ENCODE data around the gene MED26. TPM values are rescaled to one million over a fixed set of nuclear protein-coding genes. Genes with fewer than 3 reads are reported as not detected.

MED26 gene
- total RNA-seq, 1 donor, result 7.3 TPM

DNA sequence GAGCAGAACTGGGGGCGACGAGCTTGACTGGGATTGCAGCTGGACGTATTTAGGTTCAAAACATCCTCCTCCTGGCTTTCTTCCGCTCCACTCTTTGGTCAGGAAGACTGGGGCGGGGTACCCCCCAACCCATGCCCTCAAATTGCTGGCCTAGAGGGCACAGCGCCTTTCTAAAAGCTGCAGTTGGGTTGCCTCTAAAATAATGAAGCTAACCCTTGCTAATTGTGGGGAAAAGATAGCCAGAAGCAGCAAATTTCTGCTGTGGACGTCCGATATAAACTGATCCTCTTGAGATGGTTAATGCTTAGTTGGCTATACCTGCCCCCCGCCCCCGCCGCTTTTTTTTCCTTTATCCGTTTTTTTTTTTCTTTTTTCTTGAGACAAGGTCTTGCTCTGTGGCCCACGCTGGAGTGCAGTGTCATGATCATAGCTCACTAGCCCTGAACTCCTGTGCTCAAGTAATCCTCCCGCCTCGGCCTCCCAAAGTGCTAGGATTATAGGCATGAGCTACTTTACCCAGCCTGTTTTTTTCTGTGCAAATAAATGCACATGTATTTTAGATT is 85.0 kb downstream of the MED26 start:
- TF ChIP-seq, protein P1, sequence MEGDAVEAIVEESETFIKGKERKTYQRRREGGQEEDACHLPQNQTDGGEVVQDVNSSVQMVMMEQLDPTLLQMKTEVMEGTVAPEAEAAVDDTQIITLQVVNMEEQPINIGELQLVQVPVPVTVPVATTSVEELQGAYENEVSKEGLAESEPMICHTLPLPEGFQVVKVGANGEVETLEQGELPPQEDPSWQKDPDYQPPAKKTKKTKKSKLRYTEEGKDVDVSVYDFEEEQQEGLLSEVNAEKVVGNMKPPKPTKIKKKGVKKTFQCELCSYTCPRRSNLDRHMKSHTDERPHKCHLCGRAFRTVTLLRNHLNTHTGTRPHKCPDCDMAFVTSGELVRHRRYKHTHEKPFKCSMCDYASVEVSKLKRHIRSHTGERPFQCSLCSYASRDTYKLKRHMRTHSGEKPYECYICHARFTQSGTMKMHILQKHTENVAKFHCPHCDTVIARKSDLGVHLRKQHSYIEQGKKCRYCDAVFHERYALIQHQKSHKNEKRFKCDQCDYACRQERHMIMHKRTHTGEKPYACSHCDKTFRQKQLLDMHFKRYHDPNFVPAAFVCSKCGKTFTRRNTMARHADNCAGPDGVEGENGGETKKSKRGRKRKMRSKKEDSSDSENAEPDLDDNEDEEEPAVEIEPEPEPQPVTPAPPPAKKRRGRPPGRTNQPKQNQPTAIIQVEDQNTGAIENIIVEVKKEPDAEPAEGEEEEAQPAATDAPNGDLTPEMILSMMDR (IDR thresholded peaks at IDR 0.05; ENCODE audit: insufficient read depth, low read depth, low read length), result no peak
- H3K4me3 ChIP-seq (ENCODE audit: low read depth, low read length), result peak overlapping the region; percentile 95
- peak; percentile 5 for DNase-seq (ENCODE audit: low read depth)

GRCh38 chr19:16542045-16542909 is 85.7 kb downstream of the MED26 start, which contains the start of gene CHERP:
CHERP (minus strand) TSS chr19:16542437; CDS start chr19:16542378, 59 bp downstream.
- DNase-seq (ENCODE audit: low read depth), result peak; percentile 94
- peak within 1 kb of the TSS; percentile 95 for H3K4me3 ChIP-seq (ENCODE audit: low read depth, low read length)
- TF ChIP-seq, protein P1 (IDR thresholded peaks at IDR 0.05; ENCODE audit: insufficient read depth, low read depth, low read length), result no peak

DNA sequence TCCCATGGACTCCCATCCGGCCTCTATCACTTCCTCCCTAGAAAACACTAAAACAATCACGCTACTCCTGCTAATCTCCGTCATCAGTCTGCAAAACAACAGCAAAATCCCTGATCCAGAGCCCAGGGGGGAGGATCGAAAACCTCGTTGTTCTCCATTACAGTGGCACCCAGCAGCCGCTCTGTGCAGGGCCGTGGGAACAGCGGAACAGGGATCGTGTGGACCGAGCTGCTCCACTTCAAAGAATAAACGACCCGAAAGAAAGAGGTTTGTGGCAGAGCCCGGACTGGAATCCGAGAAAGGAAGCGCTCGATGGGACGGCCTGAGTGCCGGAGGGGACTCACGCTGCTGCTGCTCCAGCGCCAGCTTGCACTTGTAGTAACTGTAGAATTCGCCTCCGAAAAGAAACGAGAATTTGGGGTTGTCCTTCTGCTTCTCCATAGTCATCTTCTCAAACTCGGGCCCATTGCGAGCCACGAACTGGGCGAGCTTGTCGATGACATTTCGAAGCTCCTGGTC is 86.4 kb downstream of the MED26 start:
- TF ChIP-seq, protein P1 (IDR thresholded peaks at IDR 0.05; ENCODE audit: insufficient read depth, low read depth, low read length), result no peak
- peak; percentile 40 for DNase-seq (ENCODE audit: low read depth)
- H3K4me3 ChIP-seq (ENCODE audit: low read depth, low read length), result peak overlapping the region; percentile 95

GRCh38 chr19:16540948-16541347 is 87.1 kb downstream of the MED26 start:
- peak overlapping the region; percentile 95 for H3K4me3 ChIP-seq (ENCODE audit: low read depth, low read length)
- DNase-seq (ENCODE audit: low read depth), result no peak
- TF ChIP-seq, protein P1 (IDR thresholded peaks at IDR 0.05; ENCODE audit: insufficient read depth, low read depth, low read length), result no peak

DNA sequence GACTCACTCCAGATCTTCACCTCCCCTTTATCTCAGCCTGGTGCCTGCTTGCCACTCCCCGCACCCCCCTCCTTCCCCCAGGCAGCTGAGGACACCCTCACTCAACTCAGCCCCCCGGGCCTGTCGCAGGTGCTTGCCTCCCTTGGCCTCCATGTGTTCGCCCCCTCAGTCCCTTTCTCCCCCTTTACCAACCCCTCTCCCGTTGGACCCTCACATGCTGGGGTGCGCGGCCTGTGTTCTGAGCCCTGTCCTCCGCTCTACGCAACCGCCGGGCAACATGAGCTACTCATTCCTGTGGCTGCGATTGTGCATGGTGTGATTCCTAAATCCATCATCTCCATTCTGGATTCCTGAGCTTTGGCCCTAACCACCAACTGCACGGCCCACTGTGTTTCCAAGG is 90.9 kb downstream of the MED26 start:
- H3K4me3 ChIP-seq (ENCODE audit: low read depth, low read length), result no peak overlapping the region
- TF ChIP-seq, protein P1 (IDR thresholded peaks at IDR 0.05; ENCODE audit: insufficient read depth, low read depth, low read length), result no peak
- DNase-seq (ENCODE audit: low read depth), result no peak

DNA sequence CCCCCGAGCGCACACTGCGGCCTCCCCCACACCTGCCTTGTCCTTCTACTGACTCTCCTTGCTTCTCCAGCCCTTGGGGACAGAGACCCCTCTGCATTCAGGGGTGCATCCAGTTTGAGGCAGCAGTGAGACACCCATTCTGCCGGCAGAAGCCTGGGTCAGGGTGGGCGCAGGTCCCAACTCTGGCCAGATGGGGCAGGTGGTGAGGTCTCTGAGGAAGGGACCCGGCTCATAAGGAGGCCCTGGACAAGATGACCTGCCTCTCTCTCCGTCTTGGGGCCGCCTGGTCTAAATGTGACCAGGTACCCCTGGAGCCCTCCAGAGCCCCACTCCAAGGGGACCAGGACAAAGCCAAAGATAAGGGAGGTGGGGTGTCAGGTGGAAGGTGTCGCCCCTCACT is 91.9 kb downstream of the MED26 start:
- DNase-seq (ENCODE audit: low read depth), result no peak
- TF ChIP-seq, protein P1 (IDR thresholded peaks at IDR 0.05; ENCODE audit: insufficient read depth, low read depth, low read length), result no peak
- H3K4me3 ChIP-seq (ENCODE audit: low read depth, low read length), result no peak overlapping the region

All from fibroblast of villous mesenchyme (primary cell).